Activated CD4-positive, alpha-beta T cell treated with anti-CD3 and anti-CD28 coated beads for 24 hours (primary cell): ENCODE data around the gene MPPED1.

Experiments used
- DNase-seq, 2 donors: peaks; one replicate each; pipeline ENCODE4 v3.0.0-alpha.2; 2020; ENCODE audit warnings: low read depth in 2 of 2

Gene MPPED1

GRCh38 chr22:43541462-43542407, 129.9 kb downstream of the MPPED1 start:
- no peak for DNase-seq

GRCh38 chr22:43542681-43543521, 131.1 kb downstream of the MPPED1 start:
- no peak for DNase-seq

DNA sequence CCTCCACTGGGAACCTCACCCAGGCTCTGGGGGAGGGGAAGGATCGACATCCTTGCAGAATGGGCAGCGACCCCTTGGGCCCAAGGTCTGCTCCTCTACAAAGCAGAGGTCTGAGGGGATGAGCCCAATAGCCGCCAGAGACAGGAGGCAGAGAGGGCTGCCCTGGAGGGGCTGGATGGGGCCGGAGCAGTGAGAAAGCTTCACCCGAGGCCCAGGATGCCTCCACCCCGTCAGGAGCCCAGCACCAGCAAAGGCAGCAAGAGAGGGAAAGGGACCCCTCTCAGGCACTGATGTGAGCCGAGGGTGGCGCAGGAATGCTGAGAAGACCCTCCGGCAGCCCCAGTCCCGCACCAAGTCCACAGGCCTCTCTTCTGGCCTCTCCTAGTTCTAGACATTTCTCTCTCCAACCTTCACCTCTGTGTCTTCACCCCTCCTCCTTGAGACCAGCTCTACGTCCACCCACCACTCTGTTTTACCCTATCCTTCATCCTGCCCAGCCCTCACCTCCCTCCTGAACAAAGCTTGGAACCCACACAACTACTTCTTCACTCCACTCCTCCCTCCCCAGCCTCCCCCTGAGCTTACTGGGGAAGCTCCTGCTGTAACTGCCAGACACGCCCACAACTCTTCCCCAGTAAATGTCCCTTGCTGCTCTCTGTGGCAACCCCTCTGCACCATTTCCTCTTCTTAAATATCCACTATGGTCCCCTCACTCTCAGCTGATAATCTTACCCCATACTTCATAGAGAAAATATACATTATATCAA, 131.9 kb downstream of the MPPED1 start:
- no peak for DNase-seq

DNA sequence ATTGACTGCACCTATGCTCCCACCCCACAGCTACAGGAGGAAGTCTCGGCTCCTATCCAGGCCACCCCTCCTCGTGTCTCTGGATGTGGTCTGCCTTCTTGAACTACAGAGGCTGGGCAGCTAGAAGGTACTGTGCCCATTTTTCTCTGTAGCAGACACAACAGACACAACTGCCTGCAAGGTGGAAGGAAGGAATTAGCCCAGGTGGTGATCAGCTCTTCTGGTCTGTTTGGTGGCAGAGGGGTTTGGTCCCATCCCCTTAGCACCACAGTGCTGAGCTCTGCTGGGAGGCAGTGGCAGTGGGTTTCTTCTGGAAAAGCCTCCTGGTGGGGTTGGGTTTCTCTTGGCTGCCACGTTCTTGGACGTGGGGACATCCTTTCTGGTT, 132.5 kb downstream of the MPPED1 start:
- DNase-seq, result no peak

DNA sequence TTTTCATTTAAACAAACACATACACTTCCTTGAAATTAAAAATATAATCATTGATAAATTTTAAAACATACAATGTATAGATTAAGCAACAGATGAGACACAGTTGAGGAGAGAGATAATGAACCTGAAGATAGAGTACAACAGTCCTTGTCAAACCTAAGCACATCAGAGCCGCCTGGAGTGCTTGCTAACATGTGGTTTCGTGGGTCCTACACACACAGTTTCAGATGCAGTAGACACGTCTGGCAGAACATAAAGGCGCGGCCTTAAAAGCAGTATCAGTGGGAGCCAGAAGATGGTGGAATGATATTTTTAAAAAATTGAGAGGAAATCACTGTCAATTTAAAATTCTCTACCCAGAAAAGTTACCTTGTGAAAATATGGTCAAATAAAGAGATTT, 134.4 kb downstream of the MPPED1 start:
- no peak for DNase-seq

DNA sequence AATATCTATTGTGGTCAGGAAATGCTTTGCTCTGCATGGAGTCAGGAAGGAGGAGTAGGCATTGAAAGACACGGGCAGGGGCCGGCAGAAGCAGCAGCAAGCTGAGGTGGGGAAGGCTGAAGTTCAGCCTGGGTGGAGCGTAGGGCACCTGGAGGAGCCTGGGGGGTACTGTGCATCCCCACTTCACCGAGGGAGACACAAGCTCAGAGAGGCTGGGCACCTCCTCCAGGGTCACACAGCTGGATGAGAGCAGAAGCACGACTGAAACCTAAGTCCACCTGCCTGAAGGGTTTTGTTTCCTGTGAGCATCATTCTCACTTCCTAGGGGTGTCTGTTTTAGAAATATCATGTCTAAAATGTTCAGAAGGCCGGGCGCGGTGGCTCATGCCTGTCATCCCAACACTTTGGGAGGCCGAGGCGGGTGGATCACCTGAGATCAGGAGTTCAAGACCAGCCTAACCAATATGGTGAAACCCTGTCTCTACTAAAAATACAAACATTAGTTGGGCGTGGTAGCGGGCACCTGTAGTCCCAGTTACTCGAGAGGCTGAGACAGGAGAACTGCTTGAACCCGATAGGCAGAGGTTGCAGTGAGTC, 138.3 kb downstream of the MPPED1 start:
- no peak for DNase-seq

GRCh38 chr22:43550672-43551071, 138.9 kb downstream of the MPPED1 start:
- no peak for DNase-seq

DNA sequence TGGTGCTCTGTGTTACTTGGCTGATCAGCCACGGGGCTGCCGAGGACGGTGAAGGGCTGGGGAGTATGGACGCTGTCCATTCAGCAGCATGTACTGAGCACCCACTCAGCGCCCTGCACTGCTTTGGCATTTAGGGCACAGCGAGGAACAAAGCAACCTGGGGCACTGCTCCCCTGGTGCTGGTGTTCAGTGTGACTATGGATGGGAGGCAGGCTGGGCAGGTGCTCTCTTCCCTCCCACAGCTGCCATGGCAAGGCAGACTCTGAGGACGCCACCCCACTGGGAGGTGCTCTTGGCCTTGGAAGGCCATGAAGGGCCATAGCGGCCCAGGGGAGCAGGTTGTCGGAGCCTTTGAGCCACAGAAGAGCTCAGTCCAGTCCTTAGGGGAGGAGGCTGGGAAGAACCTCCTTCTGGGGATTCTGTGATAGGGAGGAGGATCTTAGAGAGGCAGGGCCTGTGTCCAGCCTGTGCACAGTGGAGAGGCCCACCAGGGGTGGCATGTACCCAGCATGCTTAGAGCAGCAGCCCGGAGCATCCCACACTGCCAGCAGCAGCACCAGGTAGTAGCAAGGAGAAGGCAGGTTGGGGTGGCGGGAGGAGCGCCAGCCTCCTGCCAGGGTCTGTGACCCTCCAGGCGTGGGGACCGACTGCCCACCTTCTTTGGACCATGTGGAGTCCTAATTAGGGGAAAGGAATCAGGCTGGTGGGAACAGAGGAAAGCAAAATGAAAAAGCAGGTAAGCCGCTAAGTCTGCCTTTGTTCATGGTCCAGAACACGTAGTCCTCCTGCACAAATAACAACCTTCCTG, 141.8 kb downstream of the MPPED1 start:
- no peak for DNase-seq

GRCh38 chr22:43554259-43554636, 142.4 kb downstream of the MPPED1 start:
- no peak for DNase-seq

DNA sequence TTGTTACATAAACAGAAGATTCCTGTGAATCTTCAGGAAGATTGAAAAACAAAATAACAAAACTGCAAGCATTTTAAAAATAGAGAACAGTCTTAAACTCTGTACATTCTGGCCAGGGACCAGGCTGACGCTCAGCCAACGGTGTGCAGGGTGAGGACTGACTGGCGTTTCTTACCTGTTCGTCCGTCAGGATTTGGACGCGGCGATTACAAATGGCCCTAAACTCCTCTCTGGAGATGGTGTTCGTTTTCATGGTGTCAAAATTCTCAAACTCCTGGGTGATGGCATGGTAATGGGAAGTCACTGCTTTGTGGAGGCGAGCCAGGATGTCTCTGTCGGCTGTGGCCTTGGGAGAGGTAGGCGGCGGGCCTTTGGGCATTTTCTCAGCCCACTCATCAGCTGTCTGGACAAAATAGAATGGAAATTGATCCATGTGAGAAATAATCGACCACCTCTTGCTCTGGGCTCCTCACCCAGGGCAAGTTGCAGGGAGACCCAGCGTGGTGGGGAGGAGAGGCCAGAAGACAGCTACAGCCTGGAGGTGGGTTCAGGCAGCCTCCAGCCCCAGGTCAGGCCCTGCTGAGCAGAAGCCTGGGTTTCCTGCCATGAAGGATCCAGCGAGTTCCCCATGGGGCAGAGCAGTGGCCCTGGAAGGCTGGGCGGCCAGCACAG, 143.0 kb downstream of the MPPED1 start:
- DNase-seq, result no peak

DNA sequence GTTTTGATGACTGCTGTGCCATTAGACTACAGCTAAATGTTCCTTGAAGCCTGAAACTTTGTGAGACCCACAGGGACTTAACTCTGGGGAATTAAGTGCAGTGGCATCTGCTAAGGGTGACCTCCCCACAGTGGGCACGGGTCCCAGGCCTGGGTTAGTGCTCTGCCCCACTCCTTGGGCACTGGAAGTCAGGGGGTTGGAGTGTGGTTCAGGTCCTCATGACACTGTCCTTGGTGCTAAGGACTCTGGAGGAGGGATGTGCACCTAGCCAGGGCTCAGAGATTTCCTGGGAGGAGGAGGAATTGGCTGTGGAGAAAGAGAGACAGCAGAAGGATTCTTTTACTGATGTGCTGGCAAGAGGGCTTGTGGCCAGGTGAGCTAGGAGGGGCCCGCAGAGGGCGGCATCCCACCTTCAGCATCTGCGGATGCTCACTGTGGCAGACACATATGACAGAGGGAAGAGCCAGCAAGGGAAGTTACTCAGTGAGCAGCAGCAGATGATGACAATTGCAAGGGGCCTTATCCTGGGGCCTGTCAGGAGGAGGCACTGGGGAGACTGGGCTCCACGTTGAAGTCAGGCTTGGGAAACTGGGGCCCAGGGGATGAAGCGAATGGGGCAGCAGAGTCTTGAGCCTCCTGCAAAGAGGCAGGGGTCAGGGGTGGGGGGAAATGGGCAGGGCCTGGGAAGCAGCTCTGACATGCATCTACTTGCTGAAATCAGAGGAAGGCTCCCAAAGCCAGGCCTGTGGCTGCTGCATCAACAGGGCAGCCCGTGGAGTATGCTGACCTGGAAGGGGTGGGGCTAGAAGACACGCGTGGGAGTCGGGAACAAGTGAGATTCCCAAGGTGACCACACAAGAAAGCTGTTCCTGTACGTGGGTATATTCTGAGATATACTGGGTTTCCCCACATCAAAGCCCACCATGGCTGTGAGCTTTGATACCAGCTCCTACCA, 144.0 kb downstream of the MPPED1 start:
- DNase-seq, result no peak
